Activated naive CD4-positive, alpha-beta T cell treated with anti-CD3 and anti-CD28 coated beads for 36 hours (primary cell): ENCODE results near the gene ELAPOR1. TPM values are rescaled to one million over a fixed set of nuclear protein-coding genes. Genes with fewer than 3 reads are reported as not detected.

ENCODE experiments used
- CTCF ChIA-PET: fragments of 350-600 bp; sonication (Branson Sonifier 250); formaldehyde crosslinking; loops from one replicate; lab custom pipeline; 2021; ENCODE audit warnings: antibody characterized with exemption; lab: Charles Lee
- DNase-seq: peaks from one replicate; pipeline ENCODE4 v3.0.0-alpha.2; 2020
- H3K27ac Mint-ChIP-seq: one replicate; pipeline ENCODE4 v1.8.0; 2021; ENCODE audit warnings: mild to moderate bottlenecking, mixed read lengths
- H3K27me3 Mint-ChIP-seq: one replicate; pipeline ENCODE4 v1.8.0; 2021; ENCODE audit warnings: low read depth, mixed read lengths
- H3K36me3 Mint-ChIP-seq: one replicate; pipeline ENCODE4 v1.8.0; 2021; ENCODE audit warnings: low read depth, mixed read lengths
- H3K4me1 Mint-ChIP-seq: one replicate; pipeline ENCODE4 v1.8.0; 2021; ENCODE audit warnings: low read depth, mixed read lengths
- H3K4me3 Mint-ChIP-seq: one replicate; pipeline ENCODE4 v1.8.0; 2021; ENCODE audit warnings: mild to moderate bottlenecking, moderate library complexity, mixed read lengths
- H3K9me3 Mint-ChIP-seq: one replicate; pipeline ENCODE4 v1.8.0; 2021; ENCODE audit warnings: mixed read lengths
- intact Hi-C: fragments of 100-400 bp; cut with micrococcal nuclease; formaldehyde crosslinking; loops from one replicate; pipeline ENCODE4 v1.15.1; 2023
- total RNA-seq, 2 experiments: library from RNA; stranded (reverse); gene quantifications; one replicate each; pipeline ENCODE4 v1.2.3, GENCODE V29; 2021

Gene ELAPOR1, protein sequence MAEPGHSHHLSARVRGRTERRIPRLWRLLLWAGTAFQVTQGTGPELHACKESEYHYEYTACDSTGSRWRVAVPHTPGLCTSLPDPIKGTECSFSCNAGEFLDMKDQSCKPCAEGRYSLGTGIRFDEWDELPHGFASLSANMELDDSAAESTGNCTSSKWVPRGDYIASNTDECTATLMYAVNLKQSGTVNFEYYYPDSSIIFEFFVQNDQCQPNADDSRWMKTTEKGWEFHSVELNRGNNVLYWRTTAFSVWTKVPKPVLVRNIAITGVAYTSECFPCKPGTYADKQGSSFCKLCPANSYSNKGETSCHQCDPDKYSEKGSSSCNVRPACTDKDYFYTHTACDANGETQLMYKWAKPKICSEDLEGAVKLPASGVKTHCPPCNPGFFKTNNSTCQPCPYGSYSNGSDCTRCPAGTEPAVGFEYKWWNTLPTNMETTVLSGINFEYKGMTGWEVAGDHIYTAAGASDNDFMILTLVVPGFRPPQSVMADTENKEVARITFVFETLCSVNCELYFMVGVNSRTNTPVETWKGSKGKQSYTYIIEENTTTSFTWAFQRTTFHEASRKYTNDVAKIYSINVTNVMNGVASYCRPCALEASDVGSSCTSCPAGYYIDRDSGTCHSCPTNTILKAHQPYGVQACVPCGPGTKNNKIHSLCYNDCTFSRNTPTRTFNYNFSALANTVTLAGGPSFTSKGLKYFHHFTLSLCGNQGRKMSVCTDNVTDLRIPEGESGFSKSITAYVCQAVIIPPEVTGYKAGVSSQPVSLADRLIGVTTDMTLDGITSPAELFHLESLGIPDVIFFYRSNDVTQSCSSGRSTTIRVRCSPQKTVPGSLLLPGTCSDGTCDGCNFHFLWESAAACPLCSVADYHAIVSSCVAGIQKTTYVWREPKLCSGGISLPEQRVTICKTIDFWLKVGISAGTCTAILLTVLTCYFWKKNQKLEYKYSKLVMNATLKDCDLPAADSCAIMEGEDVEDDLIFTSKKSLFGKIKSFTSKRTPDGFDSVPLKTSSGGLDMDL
- total RNA-seq, result 1 to 10 TPM; 4.4 to 5.4 TPM

DNA sequence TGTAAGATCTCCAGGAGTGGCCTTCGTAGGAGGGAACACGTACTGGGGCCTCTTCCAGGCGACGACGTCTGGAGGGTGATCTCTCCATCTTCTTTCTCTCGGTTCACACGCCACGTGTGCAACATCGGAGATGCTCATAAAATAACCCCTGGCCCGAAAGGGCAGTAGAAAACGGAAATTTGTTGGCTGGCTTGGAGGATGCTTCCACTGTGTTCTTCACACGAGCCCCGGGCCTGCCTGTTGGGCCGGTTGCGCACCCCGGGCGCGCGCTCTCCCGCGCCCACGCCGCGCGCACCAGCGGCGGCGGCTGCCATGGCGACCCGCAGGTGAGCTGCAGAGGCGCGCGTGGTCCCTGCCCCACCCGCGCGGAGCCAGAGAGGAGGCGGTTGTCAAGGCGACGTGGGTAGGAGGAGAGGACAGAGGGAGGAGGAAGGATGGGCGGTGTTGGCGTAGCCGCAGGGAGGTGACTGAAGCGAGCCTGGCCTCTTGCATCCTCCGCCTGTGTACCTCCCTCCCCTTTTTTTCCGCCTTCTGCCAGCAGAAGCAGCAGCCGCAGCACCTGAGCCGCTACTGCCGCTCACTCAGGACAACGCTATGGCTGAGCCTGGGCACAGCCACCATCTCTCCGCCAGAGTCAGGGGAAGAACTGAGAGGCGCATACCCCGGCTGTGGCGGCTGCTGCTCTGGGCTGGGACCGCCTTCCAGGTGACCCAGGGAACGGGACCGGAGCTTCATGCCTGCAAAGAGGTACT lies at the start of gene ELAPOR1:
Gene ELAPOR1, plus strand, starts transcription at position 526 of the 752 bp plus-strand sequence. Its CDS starts 69 bp downstream, at position 595.
- Mint-ChIP-seq H3K4me1 (peaks cover 40% of the 10 kb centered on the region), H3K4me3 (peak within 1 kb of the TSS; percentile 80), H3K27me3 (peaks cover 4% of the 10 kb centered on the region), H3K9me3 (no peaks in the 10 kb centered on the region), H3K27ac (peak within 1 kb of the TSS; percentile 32), H3K36me3 (peaks cover 2% of the 10 kb centered on the region)
- CTCF ChIA-PET, result interaction anchor here (0.6 to 5.6 kb wide), 6 partner anchors 13 to 154 kb away, joined by 3 to 71 read pairs (median 4); partner anchors contain the start of gene WDR47
- peak; percentile 87 for DNase-seq
- intact Hi-C loops, result loop anchor here (1.0 to 5.0 kb wide), 5 partner anchors 49 to 601 kb away; partner anchors contain the start of genes ATXN7L2 and EEIG2

DNA sequence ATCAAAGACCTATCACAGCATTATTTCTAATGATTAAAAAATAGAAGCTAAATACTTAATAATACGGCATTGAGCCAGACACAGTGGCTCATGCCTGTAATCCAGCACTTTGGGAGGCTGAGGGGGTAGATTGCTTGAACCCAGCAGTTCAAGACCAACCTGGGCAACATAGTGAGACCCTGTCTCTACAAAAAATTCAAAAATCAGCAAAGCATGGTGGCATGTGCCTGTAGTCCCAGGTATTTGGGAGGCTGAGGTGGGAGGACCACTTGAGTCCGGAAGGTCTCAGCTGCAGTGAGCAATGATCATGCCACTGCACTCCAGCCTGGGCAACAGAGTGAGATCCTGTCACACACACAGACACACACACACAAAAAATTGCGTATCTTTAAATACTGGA lies 48.8 kb upstream of the ELAPOR1 start:
- Mint-ChIP-seq H3K9me3 (no peaks in the 10 kb centered on the region), H3K27me3 (no peaks in the 10 kb centered on the region), H3K4me1 (no peaks in the 10 kb centered on the region), H3K36me3 (peaks cover 9% of the 10 kb centered on the region), H3K27ac (no peak overlapping the region), H3K4me3 (no peak overlapping the region)
- no peak for DNase-seq
- CTCF ChIA-PET, result no interaction called here
- intact Hi-C loops, result no loop called here

DNA sequence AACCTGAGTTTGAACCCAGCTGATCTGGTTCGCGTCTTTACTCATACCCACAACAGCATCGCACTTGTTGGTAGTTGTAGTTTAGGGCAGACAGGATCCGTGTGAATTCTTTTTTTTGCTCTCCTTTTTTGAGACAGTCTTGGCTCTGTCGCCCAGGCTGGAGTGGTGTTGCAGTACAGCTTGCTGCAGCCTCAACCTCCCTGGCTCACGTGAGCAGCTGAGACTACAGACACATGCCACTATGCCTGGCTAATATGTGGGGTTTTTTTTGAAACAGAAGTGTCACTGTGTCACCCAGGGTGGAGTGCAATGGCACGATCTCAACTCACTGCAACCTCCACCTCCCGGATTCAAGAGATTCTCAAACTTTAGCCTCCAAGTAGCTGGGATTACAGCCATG lies 46.0 kb upstream of the ELAPOR1 start:
- CTCF ChIA-PET, result no interaction called here
- Mint-ChIP-seq H3K9me3 (no peaks in the 10 kb centered on the region), H3K27ac (no peak overlapping the region), H3K4me1 (peaks cover 2% of the 10 kb centered on the region), H3K27me3 (no peaks in the 10 kb centered on the region), H3K36me3 (peaks cover 13% of the 10 kb centered on the region), H3K4me3 (no peak overlapping the region)
- intact Hi-C loops, result no loop called here
- no peak for DNase-seq

DNA sequence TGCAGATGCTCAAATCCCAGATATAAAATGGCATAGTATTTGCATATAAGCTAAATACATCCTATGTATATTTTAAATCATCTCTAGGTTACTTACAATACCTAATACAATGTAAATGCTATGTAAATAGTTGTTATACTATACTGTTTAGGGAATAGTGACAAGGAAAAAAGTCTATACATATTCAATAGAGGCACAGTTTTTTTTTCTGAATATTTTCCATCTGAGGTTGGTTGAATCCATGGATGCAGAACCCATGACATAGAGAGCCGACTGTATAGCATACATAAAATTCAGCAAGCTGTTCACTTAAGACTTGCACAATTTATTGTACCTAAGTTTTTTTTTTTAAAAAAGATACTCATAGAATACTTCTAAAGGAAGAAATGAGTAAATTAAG lies 44.6 kb upstream of the ELAPOR1 start:
- no peaks in the 10 kb centered on the region for H3K9me3 Mint-ChIP-seq
- H3K27ac Mint-ChIP-seq, result no peak overlapping the region
- intact Hi-C loops, result no loop called here
- H3K36me3 Mint-ChIP-seq, result peaks cover 14% of the 10 kb centered on the region
- H3K27me3 Mint-ChIP-seq, result no peaks in the 10 kb centered on the region
- no peak for DNase-seq
- H3K4me3 Mint-ChIP-seq, result no peak overlapping the region
- peaks cover 4% of the 10 kb centered on the region for H3K4me1 Mint-ChIP-seq
- CTCF ChIA-PET, result no interaction called here

DNA sequence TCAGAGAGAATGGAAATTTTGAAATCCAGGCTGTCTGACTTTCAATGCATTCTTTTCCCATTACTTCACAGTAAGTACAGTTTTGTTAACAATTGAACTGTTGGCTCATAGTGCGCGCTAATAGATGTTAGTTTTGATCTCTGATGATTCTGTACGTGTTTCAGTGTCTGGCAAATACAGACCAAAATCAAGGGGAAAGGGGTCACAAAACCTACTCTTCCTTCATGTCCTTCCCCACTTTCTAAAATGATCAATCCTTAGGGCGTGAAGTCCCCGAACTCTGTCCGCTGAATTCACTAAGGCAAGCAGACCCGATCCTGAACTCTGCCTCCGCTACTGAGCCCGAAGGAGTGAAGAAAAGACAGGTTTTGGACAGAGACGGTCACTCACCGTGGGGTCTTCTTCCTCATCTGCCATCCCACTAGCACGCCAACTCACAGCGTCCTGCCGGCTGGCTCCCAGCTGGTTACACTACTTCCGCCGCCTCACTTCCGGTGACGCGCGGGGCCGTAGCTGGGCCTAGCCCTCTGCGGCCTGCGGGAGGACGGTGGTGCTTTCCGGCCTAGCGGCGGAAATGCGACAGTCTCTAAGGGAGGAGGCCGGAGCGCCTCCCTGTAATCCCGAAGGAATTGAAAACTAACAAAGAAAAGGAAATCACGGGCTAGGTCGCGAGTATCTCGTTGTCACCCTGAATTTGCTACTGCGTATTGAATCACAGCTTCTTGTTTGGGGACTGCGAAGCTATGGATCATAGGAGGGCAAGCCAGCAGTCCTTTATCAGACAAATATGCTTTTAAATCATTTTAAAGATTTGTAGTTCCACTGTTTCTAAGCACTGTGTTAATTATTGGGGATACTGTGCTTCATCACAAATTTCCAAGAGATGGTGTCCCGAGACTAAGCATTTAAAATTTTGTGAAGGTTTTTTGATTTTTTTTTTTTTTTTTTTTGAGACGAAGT lies 38.1 kb upstream of the ELAPOR1 start, which contains the start of gene TAF13:
Gene TAF13, minus strand, starts transcription at position 473 of the 960 bp plus-strand sequence. Its CDS starts 56 bp downstream, at position 417.
- Mint-ChIP-seq H3K9me3 (no peaks in the 10 kb centered on the region), H3K27me3 (no peaks in the 10 kb centered on the region), H3K4me1 (peaks cover 16% of the 10 kb centered on the region), H3K27ac (peak within 1 kb of the TSS; percentile 95), H3K36me3 (peaks cover 5% of the 10 kb centered on the region), H3K4me3 (peak within 1 kb of the TSS; percentile 95)
- CTCF ChIA-PET, result interaction anchor here (0.6 to 1.7 kb wide), 6 partner anchors 16 to 76 kb away, joined by 3 to 11 read pairs (median 3); a partner anchor contains a TSS
- DNase-seq, result peak; percentile 90
- intact Hi-C loops, result loop anchor here (1.0 kb wide), 5 partner anchors 14 to 113 kb away; partner anchors contain the start of genes CLCC1, TMEM167B and WDR47

DNA sequence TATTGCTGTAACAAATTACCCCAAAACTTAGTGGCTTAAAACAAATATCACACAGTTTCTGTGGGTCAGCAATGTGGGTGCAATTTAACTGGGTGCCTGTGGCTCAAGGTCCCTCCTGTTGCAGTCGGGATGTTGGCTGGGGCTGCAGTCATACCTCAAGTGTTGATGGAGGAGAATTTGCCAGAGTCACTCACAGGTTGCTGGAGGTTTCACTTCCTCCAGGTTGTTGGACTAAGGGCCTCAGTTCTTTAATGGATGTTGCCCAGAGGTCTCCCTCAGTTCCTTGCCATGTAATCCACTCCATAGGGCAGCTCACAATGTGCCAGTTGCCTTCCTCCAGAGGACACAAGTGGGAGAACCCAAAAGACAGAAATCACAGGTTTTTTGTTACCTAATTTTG lies 35.6 kb upstream of the ELAPOR1 start:
- no peak overlapping the region for H3K4me3 Mint-ChIP-seq
- H3K9me3 Mint-ChIP-seq, result no peaks in the 10 kb centered on the region
- peaks cover 16% of the 10 kb centered on the region for H3K4me1 Mint-ChIP-seq
- no peak for DNase-seq
- CTCF ChIA-PET, result interaction anchor here (1.2 kb wide), 1 partner anchor 34 kb away, joined by 4 read pairs; a partner anchor contains a TSS
- H3K27me3 Mint-ChIP-seq, result no peaks in the 10 kb centered on the region
- H3K36me3 Mint-ChIP-seq, result peaks cover 5% of the 10 kb centered on the region
- intact Hi-C loops, result no loop called here
- no peak overlapping the region for H3K27ac Mint-ChIP-seq

DNA sequence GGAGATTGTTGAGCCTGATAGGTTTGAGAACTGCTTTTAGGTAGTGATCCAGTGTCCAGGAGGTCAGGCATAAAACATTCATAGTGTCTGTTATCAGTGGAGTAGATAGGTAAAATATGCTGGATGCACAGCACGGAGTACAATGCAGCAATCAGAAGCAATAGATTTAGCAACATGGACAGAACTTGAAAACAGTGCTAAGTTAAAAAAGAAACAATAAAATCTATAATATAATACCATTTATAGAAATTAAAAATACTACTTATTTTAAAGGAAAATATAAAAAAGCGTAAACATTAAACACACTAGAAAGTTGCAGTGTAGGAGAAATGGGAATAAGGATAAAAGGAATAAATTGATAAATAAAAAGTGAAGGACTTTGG lies 34.7 kb upstream of the ELAPOR1 start:
- no peaks in the 10 kb centered on the region for H3K27me3 Mint-ChIP-seq
- no peaks in the 10 kb centered on the region for H3K9me3 Mint-ChIP-seq
- H3K4me3 Mint-ChIP-seq, result no peak overlapping the region
- peaks cover 15% of the 10 kb centered on the region for H3K4me1 Mint-ChIP-seq
- H3K27ac Mint-ChIP-seq, result no peak overlapping the region
- H3K36me3 Mint-ChIP-seq, result peaks cover 4% of the 10 kb centered on the region
- intact Hi-C loops, result no loop called here
- DNase-seq, result no peak
- CTCF ChIA-PET, result no interaction called here

DNA sequence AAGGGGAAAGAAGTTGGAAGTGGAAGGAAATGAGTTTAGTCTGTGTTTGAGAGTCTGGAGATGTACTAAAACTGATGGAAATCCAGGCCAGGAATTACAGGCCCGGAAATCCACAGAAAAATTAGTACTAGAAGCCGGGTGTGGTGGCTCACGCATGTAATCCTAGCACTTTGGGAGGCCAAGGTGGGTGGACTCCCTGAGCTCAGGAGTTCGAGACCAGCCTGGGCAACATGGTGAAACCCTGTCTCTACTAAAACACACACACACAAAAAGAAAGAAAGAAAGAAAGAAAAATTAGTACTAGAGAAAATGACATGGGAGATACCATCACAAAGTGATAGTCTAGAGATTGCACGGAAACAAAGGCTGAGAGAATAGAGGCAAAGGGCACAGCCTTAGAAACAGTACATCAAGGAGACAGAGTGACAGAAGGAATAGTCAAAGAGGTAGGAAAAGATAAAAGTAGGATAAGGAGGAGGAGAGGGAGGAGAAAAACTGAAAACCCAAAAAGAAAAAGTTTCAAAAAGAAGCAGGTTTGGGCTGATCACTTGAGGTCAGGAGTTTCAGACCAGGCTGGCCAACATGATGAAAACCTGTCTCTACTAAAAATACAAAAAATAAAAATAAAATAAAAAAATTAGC lies 33.4 kb upstream of the ELAPOR1 start:
- Mint-ChIP-seq H3K36me3 (peaks cover 4% of the 10 kb centered on the region), H3K27ac (no peak overlapping the region), H3K4me1 (peaks cover 6% of the 10 kb centered on the region), H3K27me3 (no peaks in the 10 kb centered on the region), H3K9me3 (no peaks in the 10 kb centered on the region), H3K4me3 (no peak overlapping the region)
- no peak for DNase-seq
- intact Hi-C loops, result no loop called here
- CTCF ChIA-PET, result interaction anchor here (0.9 kb wide), 1 partner anchor 32 kb away, joined by 3 read pairs; no protein-coding TSS in a partner anchor

DNA sequence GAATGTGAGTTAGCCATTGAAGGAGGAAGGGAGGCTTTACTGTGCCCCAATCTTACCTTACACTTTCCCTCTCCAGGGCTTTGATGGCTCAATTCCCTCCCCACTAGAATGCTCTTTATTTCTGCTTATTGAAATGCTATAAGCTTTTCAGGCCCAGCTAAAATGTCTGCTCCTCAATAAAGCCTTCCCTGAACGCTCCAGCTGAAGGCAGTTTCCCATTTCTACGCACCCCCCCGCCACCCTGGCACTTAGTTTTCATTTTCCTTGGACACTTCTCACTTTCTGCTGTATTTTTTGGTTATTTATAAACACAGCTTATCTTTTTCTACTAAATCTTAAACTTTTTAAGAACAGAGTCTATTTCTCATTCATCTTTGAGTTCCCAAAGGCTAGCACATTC lies 30.4 kb upstream of the ELAPOR1 start:
- no peaks in the 10 kb centered on the region for H3K27me3 Mint-ChIP-seq
- CTCF ChIA-PET, result interaction anchor here (0.5 to 0.7 kb wide), 2 partner anchors 17 to 30 kb away, joined by 3 read pairs; no protein-coding TSS in a partner anchor
- intact Hi-C loops, result no loop called here
- no peak overlapping the region for H3K4me3 Mint-ChIP-seq
- H3K36me3 Mint-ChIP-seq, result no peaks in the 10 kb centered on the region
- no peak for DNase-seq
- no peaks in the 10 kb centered on the region for H3K4me1 Mint-ChIP-seq
- H3K27ac Mint-ChIP-seq, result no peak overlapping the region
- H3K9me3 Mint-ChIP-seq, result no peaks in the 10 kb centered on the region

DNA sequence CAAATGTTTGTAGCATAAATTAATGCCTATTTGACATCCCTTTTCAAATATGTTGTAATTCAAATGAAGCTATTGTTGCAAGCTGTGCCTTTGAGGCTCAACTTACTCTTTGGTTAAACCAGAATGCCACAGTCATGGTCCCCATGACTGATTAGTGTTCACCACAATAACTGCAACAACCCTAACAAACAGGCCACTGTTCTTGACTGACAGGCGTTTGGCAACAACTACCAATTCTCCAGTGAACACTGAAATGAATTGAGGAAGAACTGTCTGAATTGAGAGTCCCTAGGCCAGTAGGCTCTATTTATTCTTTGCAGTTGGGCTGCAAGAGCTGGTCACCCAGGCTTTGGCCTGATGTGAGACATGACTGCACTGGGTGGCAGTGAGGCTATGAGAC lies 30.0 kb upstream of the ELAPOR1 start:
- H3K4me1 Mint-ChIP-seq, result no peaks in the 10 kb centered on the region
- no peak overlapping the region for H3K27ac Mint-ChIP-seq
- CTCF ChIA-PET, result no interaction called here
- DNase-seq, result no peak
- H3K27me3 Mint-ChIP-seq, result no peaks in the 10 kb centered on the region
- no peaks in the 10 kb centered on the region for H3K36me3 Mint-ChIP-seq
- no peak overlapping the region for H3K4me3 Mint-ChIP-seq
- intact Hi-C loops, result no loop called here
- H3K9me3 Mint-ChIP-seq, result no peaks in the 10 kb centered on the region
